HPDE6-E6E7 (cell line): ENCODE measurements around the gene NOS3.

ENCODE experiments used
- DNase-seq: peaks from one replicate; pipeline ENCODE4 v3.0.0; 2011; ENCODE audit warnings: missing footprints; ENCODE audit errors: extremely low spot score

NOS3 gene

GRCh38 chr7:150990416-150991186 is at the start of gene NOS3:
Gene NOS3, plus strand, starts transcription at chr7:150991017. Its CDS starts 2,787 bp downstream, at chr7:150993804.
- DNase-seq = no peak

DNA sequence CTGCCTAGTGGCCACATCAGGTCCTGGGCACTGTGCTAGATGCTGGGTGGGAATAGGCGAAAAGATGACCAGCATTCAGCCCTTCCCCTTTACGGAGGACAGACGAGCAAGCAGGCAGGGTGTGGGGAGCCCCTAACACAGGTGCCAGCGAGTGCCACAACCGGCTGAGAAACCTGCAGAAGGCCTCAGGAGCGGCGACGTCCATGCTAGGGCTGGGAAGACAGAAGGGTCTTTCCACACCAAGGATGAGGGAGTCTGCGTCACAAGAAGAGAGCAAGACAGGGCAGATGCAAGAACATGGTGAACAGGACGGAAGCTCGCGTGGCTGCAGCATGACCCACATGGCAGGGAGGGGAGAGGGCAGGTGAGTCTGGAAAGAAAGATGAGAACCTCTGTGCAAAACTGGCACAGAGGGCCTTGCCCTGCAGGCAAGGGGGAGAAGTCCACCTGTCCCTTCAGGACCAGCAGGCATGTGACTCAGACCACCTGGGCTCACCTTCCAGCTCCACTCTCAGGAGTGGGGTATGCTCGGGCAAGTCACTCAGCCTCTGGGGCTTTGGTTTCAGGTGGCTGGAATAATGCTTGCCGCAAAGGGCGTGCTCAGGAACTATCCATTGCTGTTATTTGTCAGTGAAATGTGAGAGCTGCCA is 49.3 kb upstream of the NOS3 start:
- DNase-seq = no peak

DNA sequence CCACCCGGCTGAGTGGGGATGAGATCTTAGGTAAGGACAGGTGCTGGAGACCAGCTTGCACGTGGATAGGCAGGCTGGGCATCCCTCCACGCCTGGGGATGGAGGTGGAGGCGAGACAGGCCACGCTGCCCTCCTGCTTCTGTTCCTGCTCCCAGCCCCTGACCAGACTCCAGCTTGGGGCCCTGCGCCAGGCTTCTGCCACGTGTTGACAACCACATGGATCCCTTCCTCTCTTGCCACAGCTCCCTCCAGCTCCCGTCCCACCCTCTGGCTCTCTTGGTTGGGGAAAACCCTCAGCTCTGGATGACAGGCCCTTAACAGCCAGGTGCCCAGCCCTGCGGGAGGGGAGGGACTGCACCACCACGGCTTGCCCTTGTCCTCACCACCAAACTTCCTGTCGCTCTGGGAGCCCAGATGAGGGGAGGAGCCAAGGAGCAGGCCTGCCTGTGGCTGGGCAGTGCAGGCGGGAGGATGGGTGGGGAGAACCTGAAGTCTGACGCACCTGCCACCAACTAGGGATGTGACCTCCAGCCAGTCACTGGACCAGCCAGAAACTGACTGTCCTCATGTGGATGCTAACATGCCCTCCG is 48.7 kb upstream of the NOS3 start:
- DNase-seq = no peak

DNA sequence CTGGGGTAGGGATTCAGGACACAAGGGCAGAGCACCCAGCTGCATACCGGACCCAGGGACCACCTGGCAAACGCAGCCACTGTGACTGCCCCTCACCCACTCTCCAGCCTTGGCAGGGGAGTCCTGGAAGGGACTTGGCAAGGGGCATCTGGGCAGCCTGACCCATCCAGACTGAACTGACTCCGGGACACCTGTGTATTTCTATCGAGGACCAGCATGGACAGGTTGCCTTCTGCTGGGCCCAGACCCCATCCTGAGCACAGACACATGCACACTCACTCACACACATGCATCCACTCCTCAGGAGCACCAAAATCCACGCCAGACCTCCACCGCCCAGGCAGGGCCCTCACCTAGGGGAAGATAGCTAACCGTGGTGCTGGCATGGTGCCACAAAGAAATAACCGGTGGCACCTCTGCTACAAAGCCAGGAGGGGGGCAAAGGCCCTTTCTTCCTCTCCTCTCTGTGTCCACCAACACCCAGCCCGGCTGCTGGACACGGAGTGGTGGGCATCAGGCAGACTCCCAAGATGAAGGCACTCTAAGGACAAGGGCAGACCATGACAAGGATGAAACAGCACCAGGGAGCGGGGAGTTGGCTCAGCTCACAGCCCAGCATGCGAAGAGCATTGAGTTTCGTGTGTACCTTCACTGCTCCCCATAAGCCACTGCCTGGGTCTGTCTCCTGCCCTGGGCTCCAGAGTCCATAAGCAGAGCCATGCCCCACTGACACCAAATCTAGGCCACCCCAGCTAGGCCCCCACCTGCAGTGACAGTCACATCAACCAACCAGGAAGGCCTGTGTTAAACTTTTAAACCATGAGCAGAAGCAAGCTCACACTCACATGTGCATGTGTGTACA is 48.0 kb upstream of the NOS3 start:
- no peak for DNase-seq

- DNase-seq = no peak
Observed at GRCh38 chr7:150943453-150943814, 47.4 kb upstream of the NOS3 start.

DNA sequence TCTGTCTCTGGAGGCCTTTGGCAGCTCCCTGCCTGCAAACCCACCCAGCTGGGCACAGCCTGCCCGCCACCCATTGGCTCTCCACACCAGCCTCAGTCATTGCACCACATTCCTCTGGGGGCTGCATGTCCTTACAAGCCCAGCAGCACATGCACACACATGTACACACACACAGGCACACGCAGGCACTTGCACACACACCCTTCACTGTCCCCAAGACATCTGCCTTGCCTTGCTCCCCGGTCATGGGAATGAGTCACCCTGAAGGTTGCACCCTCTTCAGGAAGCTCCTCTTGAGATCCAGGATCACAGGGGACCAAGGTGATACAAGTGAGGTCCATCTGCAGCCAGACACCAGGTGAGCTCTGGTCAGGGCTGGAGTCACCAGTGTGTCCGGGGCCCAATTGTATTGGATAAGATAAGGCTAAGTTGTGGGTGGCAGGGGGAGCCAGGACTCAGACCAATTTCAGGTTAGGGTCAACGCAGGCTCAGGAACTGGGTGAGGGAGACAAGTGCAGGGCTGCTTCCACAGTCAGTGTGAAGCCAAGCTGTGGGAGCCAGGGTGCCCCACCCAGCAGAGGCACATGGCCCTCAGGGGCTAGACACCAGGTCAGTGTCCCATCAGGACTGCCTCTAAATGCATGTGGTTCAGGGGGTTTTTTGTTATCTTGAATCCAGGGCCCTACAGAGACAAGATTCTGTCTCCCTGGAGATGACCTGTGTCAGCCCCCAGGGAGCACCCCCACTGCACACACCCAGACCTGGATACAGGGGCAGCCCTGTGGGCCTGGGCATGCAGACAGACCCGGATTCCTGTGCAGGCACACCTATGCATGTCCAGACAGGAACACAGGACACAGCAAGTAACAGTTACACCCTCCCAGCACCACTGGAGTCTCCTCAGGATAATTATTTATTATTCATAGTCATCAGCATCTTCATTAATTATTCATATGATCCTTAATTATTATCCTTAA is 46.5 kb upstream of the NOS3 start:
- DNase-seq = peak; percentile 70

- DNase-seq = no peak
Observed at GRCh38 chr7:150945171-150945852, 45.5 kb upstream of the NOS3 start.

GRCh38 chr7:150945853-150946420 is 44.9 kb upstream of the NOS3 start:
- DNase-seq = no peak

DNA sequence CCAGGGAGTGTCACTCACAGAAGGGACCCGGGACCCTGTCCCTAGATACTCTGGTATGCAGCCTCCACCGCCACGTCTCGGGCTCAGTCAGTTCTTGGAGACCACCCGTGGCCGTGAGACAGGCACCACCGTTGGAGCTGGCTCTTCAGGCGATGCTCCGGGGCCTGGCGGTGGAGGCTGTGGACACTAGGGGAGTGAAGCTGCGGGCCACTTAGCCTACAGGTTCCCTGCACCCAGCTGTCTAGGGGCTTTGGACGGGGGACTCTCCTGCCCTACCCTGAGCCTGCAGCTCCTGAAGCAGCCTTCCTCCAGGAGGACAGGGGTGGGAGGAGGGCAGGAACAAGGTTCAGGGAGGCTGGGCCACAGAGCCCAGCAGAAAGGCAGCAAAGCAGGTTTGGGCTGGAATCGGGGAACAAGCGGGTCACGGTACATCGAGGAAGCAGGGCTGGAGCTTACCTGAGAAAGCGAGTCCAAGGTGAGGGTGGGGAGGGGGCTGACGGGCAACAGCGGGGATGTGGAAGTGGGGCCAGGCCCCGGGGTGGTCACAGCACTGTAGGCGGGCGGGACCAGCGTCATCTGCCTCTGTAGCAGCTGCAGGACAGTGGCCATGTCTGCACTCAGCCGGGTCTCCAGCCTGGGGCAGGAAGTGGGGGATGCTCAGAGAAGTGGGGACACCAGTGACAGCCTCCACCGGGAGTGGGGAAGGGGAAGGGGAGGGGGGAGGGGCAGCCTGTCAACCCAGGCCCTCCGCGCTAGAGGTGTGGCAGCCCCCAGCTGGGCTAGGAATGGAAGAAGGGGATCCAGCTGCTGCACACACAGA is 44.2 kb upstream of the NOS3 start:
- no peak for DNase-seq

GRCh38 chr7:150947241-150947745 is 43.5 kb upstream of the NOS3 start:
- DNase-seq = no peak

- DNase-seq = no peak
Observed at GRCh38 chr7:150947761-150948651, 42.8 kb upstream of the NOS3 start.

GRCh38 chr7:150948791-150949251 is 42.0 kb upstream of the NOS3 start:
- DNase-seq = no peak

- no peak for DNase-seq
Observed at GRCh38 chr7:150949564-150949963, 41.3 kb upstream of the NOS3 start.

GRCh38 chr7:150949971-150950491 is 40.8 kb upstream of the NOS3 start:
- DNase-seq = no peak

GRCh38 chr7:150950496-150951180 is 40.2 kb upstream of the NOS3 start:
- DNase-seq = no peak

GRCh38 chr7:150951181-150951520 is 39.7 kb upstream of the NOS3 start:
- DNase-seq = no peak

DNA sequence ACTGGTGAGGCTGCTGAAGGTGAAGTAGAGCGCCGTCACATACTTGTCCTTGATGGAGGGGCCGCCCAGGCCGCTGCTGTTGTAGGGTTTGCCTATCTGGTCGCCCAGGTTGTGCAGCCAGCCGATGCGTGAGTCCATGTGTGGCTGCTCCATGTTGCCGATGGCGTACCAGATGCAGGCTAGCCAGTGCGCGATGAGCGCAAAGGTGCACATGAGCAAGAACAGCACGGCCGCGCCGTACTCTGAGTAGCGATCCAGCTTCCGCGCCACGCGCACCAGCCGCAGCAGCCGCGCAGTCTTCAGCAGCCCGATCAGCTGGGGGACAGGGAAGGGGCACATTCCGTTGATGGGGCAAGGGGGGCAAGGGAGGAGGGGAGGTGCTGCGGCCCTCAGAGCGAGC is 39.3 kb upstream of the NOS3 start:
- no peak for DNase-seq
